ENCODE results near the gene ADGRG3.
A peak's percentile ranks its signal among the peaks of the same experiment; 100 is the strongest.
"Not testable (repeated sequence)": the region's sequence is repeated elsewhere in the genome, so short reads cannot be mapped to it uniquely, and the experiment has no call there.

ADGRG3 gene

GRCh38 chr16:57708168-57708567 lies 40.1 kb downstream of the ADGRG3 start:
- FAIRE-seq (no peak), DNase-seq (ENCODE audit: insufficient read length) (no peak)
- TF ChIP-seq TAF1 (IDR thresholded peaks at IDR 0.05; ENCODE audit: borderline replicate concordance, low read depth, low read length) = no peak
- TF ChIP-seq POLR2A (IDR thresholded peaks at IDR 0.05; ENCODE audit: low read depth, low read length) = no peak
- no peak for TF ChIP-seq POLR2AphosphoS5 (IDR thresholded peaks at IDR 0.05; ENCODE audit: low read depth, low read length)

- FAIRE-seq (no peak), DNase-seq (ENCODE audit: insufficient read length) (no peak)
- no peak for TF ChIP-seq POLR2A (IDR thresholded peaks at IDR 0.05; ENCODE audit: low read depth, low read length)
- TF ChIP-seq POLR2AphosphoS5 (IDR thresholded peaks at IDR 0.05; ENCODE audit: low read depth, low read length) = no peak
- TF ChIP-seq TAF1 (IDR thresholded peaks at IDR 0.05; ENCODE audit: borderline replicate concordance, low read depth, low read length) = no peak
Measured at GRCh38 chr16:57709663-57710062, 41.6 kb downstream of the ADGRG3 start.

- FAIRE-seq (peak; percentile 72), DNase-seq (ENCODE audit: insufficient read length) (no peak)
- no peak for TF ChIP-seq POLR2AphosphoS5 (IDR thresholded peaks at IDR 0.05; ENCODE audit: low read depth, low read length)
- no peak for TF ChIP-seq TAF1 (IDR thresholded peaks at IDR 0.05; ENCODE audit: borderline replicate concordance, low read depth, low read length)
- no peak for TF ChIP-seq POLR2A (IDR thresholded peaks at IDR 0.05; ENCODE audit: low read depth, low read length)
Measured at GRCh38 chr16:57711346-57711745, 43.2 kb downstream of the ADGRG3 start.

- FAIRE-seq (no peak), DNase-seq (ENCODE audit: insufficient read length) (no peak)
- TF ChIP-seq POLR2A (IDR thresholded peaks at IDR 0.05; ENCODE audit: low read depth, low read length) (no peak), POLR2AphosphoS5 (IDR thresholded peaks at IDR 0.05; ENCODE audit: low read depth, low read length) (no peak), TAF1 (IDR thresholded peaks at IDR 0.05; ENCODE audit: borderline replicate concordance, low read depth, low read length) (no peak)
Measured at GRCh38 chr16:57711993-57712392, 43.9 kb downstream of the ADGRG3 start.

GRCh38 chr16:57712569-57712968 lies 44.5 kb downstream of the ADGRG3 start:
- DNase-seq (ENCODE audit: insufficient read length); FAIRE-seq: not testable (repeated sequence)

GRCh38 chr16:57713596-57713995 lies 45.5 kb downstream of the ADGRG3 start:
- TF ChIP-seq TAF1 (IDR thresholded peaks at IDR 0.05; ENCODE audit: borderline replicate concordance, low read depth, low read length) = no peak
- TF ChIP-seq POLR2AphosphoS5 (IDR thresholded peaks at IDR 0.05; ENCODE audit: low read depth, low read length) = no peak
- no peak for TF ChIP-seq POLR2A (IDR thresholded peaks at IDR 0.05; ENCODE audit: low read depth, low read length)
- no peak for FAIRE-seq
- DNase-seq (ENCODE audit: insufficient read length) = no peak

GRCh38 chr16:57714047-57714446 lies 45.9 kb downstream of the ADGRG3 start:
- DNase-seq (ENCODE audit: insufficient read length) (no peak), FAIRE-seq (no peak)

GRCh38 chr16:57720142-57720575 lies 52.1 kb downstream of the ADGRG3 start:
- TF ChIP-seq POLR2AphosphoS5 (IDR thresholded peaks at IDR 0.05; ENCODE audit: low read depth, low read length) (no peak), TAF1 (IDR thresholded peaks at IDR 0.05; ENCODE audit: borderline replicate concordance, low read depth, low read length) (no peak), POLR2A (IDR thresholded peaks at IDR 0.05; ENCODE audit: low read depth, low read length) (no peak)
- peak; percentile 87 for FAIRE-seq
- DNase-seq (ENCODE audit: insufficient read length) = no peak

More at GRCh38 chr16:57714047-57714446, 45.9 kb downstream of the ADGRG3 start:
- no peak for TF ChIP-seq POLR2A (IDR thresholded peaks at IDR 0.05; ENCODE audit: low read depth, low read length)
- no peak for TF ChIP-seq TAF1 (IDR thresholded peaks at IDR 0.05; ENCODE audit: borderline replicate concordance, low read depth, low read length)
- TF ChIP-seq POLR2AphosphoS5 (IDR thresholded peaks at IDR 0.05; ENCODE audit: low read depth, low read length) = no peak

- no peak for DNase-seq (ENCODE audit: insufficient read length)
- no peak for FAIRE-seq
- TF ChIP-seq POLR2A (IDR thresholded peaks at IDR 0.05; ENCODE audit: low read depth, low read length) (no peak), TAF1 (IDR thresholded peaks at IDR 0.05; ENCODE audit: borderline replicate concordance, low read depth, low read length) (no peak), POLR2AphosphoS5 (IDR thresholded peaks at IDR 0.05; ENCODE audit: low read depth, low read length) (no peak)
Measured at GRCh38 chr16:57721356-57722209, 53.5 kb downstream of the ADGRG3 start.

GRCh38 chr16:57722210-57722499 lies 54.0 kb downstream of the ADGRG3 start:
- no peak for TF ChIP-seq POLR2AphosphoS5 (IDR thresholded peaks at IDR 0.05; ENCODE audit: low read depth, low read length)
- TF ChIP-seq POLR2A (IDR thresholded peaks at IDR 0.05; ENCODE audit: low read depth, low read length) = no peak
- no peak for TF ChIP-seq TAF1 (IDR thresholded peaks at IDR 0.05; ENCODE audit: borderline replicate concordance, low read depth, low read length)

GRCh38 chr16:57722651-57723050 lies 54.5 kb downstream of the ADGRG3 start:
- no peak for DNase-seq (ENCODE audit: insufficient read length)
- TF ChIP-seq TAF1 (IDR thresholded peaks at IDR 0.05; ENCODE audit: borderline replicate concordance, low read depth, low read length) (no peak), POLR2AphosphoS5 (IDR thresholded peaks at IDR 0.05; ENCODE audit: low read depth, low read length) (no peak), POLR2A (IDR thresholded peaks at IDR 0.05; ENCODE audit: low read depth, low read length) (no peak)
- no peak for FAIRE-seq

More at GRCh38 chr16:57722210-57722499, 54.0 kb downstream of the ADGRG3 start:
- DNase-seq (ENCODE audit: insufficient read length) = no peak
- no peak for FAIRE-seq

- DNase-seq (ENCODE audit: insufficient read length) (no peak), FAIRE-seq (no peak)
Measured at GRCh38 chr16:57723170-57723569, 55.1 kb downstream of the ADGRG3 start.

More at GRCh38 chr16:57723170-57723569, 55.1 kb downstream of the ADGRG3 start:
- TF ChIP-seq TAF1 (IDR thresholded peaks at IDR 0.05; ENCODE audit: borderline replicate concordance, low read depth, low read length) = no peak

Measured in GM12892 (cell line).